ENCODE measurements around the gene ATCAY.

The ATCAY gene, protein sequence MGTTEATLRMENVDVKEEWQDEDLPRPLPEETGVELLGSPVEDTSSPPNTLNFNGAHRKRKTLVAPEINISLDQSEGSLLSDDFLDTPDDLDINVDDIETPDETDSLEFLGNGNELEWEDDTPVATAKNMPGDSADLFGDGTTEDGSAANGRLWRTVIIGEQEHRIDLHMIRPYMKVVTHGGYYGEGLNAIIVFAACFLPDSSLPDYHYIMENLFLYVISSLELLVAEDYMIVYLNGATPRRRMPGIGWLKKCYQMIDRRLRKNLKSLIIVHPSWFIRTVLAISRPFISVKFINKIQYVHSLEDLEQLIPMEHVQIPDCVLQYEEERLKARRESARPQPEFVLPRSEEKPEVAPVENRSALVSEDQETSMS

DNA sequence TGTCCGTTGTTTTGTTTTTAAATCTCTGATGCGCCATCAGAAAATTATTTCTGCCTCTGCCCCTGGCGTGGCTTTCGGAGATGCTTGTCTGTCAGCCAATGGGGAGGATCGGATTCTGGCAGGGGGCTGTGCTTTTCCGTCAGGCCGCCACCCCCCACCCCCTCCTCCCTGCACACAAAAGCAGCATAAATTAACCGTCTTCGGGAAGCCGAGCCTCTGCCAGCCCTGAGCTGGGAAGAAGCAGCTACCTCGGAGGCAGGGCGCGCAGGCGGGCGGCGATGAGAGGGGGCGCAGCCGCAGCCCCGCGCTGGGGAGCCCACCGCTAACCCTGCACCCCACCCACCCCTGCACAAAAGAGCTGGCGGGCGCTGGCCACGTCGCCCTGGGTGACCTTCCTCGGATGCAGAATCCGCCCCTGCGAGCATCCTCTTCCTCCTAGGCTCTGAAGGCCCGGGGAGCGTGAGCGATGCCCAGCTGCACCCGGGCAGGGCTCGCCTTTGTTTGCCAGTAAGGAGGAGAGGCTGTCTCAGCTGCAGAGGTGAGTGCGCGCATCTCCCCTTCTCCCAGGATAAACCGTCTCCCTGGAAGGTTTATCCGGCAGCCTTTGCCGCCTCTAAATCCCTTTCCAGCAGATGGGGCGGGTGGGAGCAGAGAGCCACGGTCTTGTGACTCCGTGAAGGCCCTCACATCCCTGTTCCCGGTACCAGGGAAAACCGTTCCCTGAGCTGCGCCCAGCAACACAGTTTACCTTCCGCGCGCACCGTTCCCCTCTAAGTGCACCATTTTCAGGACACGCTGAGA is at the start of gene ATCAY:
Gene ATCAY, plus strand, starts transcription at position 215 of the 801 bp plus-strand sequence. CDS start 5,083 bp downstream, outside the sequence.
- Mint-ChIP-seq H3K9me3 (no peaks in the 10 kb centered on the region), H3K4me3 (no peak within 1 kb of the TSS), H3K27me3 (peaks cover 64% of the 10 kb centered on the region), H3K4me1 (peaks cover 3% of the 10 kb centered on the region), H3K36me3 (no peaks in the 10 kb centered on the region), H3K27ac (no peak within 1 kb of the TSS)
- CTCF ChIA-PET = no interaction called here
- no peak for DNase-seq

DNA sequence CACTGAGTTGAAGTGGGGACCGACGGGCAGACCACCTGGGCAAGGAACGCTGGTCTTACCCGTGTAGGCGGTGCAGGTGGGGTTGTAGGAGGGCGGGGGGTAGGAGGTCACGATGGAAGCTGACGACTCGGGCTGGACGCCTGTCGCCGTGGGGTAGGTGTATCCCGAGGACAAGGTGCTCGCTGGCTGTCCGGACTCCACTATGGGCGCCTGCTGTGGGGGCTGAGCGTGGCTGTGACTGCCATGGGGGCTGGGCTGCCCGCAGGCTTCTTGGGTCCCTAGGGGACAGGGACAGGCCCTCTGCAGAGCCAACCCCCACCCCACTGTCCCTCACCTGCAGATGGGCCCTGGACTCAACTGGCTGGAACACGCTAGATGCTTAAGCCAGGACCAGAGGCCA is 48.9 kb upstream of the ATCAY start:
- no peak overlapping the region for H3K27ac Mint-ChIP-seq
- CTCF ChIA-PET = no interaction called here

DNA sequence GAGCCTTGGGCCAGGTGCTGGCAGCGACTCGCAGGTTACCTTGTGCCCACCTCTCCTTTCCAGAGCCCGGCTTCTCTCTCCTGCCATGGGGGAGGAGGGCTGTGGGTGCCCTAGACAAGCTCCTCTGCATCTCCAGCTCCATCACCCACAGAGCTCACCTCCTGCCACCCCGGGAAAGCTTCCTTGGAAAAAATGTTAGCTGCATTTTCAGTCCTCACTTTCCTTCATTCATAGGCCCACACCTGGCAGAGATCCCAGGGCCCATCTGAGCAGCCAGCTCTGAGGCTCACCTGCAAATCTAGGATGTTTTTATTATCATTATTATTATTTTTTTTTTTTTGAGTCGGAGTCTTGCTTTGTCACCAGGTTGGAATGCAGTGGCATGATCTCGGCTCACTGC is 48.5 kb upstream of the ATCAY start:
- Mint-ChIP-seq H3K4me3 (no peak overlapping the region), H3K36me3 (no peaks in the 10 kb centered on the region), H3K27me3 (peaks cover 8% of the 10 kb centered on the region), H3K9me3 (peaks cover 2% of the 10 kb centered on the region), H3K27ac (no peak overlapping the region), H3K4me1 (peaks cover under 1% of the 10 kb centered on the region)
- no peak for DNase-seq
- CTCF ChIA-PET = interaction anchor here (0.8 kb wide), 1 partner anchor 10 kb away, joined by 3 read pairs; no protein-coding TSS in a partner anchor

More for the DNA sequence above, 48.9 kb upstream of the ATCAY start:
- Mint-ChIP-seq H3K9me3 (no peaks in the 10 kb centered on the region), H3K4me1 (no peaks in the 10 kb centered on the region), H3K27me3 (peaks cover 8% of the 10 kb centered on the region), H3K36me3 (no peaks in the 10 kb centered on the region), H3K4me3 (no peak overlapping the region)
- DNase-seq = no peak

DNA sequence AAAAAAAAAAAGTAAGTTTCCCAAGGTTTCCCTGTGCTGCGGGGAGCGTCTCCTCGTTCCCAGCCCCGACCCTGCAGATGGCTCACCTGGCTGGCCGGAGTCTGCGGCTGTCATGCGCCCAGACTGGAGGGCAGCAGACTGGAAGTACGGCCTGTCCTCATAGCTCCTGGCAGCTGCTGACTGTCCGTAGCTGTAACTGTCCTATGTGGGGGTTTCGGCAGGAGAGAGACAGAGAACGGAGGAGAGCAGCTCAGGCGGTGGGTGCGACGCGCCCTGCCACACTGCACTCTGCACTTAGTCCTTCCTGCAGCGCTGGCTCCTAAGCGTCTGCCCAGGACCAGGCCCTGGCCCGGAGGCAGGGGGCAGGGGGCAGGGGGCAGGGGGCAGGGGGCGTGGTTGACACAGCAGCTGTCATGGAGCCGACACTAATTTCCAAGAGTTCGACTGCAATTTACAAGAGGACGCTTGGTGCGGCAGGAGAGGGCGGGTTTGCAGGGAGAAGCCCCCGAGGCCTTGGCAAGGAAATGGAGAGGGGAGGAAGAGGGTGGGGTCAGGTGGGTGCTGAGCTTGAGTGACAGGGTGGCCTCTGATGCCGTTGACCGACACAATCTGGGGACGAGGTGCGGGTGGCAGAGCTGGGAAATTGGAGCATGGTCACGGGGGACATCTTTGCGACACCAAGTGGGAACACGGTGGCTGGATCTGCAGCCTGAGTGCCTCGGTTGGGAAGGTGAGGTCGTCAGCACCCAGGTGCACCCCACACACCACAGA is 46.7 kb upstream of the ATCAY start:
- no peak for DNase-seq
- Mint-ChIP-seq H3K27ac (no peak overlapping the region), H3K4me1 (peaks cover 2% of the 10 kb centered on the region), H3K27me3 (peaks cover 11% of the 10 kb centered on the region), H3K9me3 (peaks cover 14% of the 10 kb centered on the region), H3K4me3 (no peak overlapping the region), H3K36me3 (no peaks in the 10 kb centered on the region)
- CTCF ChIA-PET = no interaction called here

DNA sequence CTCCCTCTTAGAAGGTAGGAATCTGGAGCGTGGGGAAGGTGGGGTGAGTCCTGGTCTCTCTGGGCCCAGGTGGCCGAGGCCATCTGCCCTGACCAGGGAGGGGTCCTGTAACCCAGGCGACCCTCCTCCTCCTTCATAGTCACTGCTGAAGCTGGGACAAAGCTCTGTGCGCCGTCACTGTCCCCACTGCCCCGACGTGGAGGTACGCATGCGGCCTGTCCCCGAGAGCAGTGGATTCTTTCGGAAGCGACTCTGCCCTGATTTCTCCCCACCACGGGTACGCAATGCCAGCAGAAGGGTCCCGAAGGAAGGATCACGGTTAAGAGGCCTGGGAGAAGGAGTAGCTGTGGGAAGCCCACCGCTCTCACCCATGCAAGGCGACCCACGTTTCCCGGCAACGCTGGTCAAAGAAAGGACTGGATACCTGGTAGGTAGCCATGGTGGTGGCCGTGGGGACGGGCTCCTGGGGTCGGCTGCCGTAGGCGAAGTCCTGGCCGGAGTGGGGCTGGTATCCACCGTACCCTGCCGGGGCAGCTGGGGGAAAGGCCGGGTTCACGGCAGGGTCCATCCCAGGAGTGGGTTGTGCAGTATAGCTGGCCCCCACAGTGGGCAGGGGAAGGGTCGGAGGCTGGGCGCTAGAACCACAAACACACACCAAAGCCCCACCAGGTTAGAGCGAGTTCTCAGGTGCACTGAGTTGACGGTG is 46.0 kb upstream of the ATCAY start:
- Mint-ChIP-seq H3K27me3 (peaks cover 12% of the 10 kb centered on the region), H3K9me3 (peaks cover 14% of the 10 kb centered on the region), H3K27ac (no peak overlapping the region), H3K4me3 (no peak overlapping the region), H3K4me1 (peaks cover 2% of the 10 kb centered on the region), H3K36me3 (no peaks in the 10 kb centered on the region)
- CTCF ChIA-PET = interaction anchor here (0.6 kb wide), 1 partner anchor 106 kb away, joined by 3 read pairs; no protein-coding TSS in a partner anchor
- no peak for DNase-seq

DNA sequence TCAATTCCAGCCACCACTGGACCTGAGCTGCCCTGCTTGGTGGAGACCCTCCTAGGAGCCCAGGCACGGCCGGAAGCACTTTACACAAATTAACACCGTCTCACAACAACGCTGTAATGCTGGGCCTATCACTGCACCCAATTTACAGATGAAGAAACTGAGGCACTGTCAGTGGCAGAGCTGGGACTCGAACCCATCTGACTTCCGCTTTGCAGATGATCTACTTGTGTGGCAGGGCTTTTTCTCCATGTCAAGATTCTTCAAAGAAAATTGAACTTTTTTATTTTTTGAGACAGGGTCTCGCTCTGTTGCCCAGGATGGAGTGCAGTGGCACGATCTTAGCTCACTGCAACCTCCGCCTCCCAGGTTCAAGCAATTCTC is 45.4 kb upstream of the ATCAY start:
- Mint-ChIP-seq H3K9me3 (peaks cover 14% of the 10 kb centered on the region), H3K36me3 (no peaks in the 10 kb centered on the region), H3K4me1 (peaks cover 2% of the 10 kb centered on the region), H3K4me3 (no peak overlapping the region), H3K27me3 (peaks cover 12% of the 10 kb centered on the region), H3K27ac (no peak overlapping the region)
- no peak for DNase-seq
- CTCF ChIA-PET = interaction anchor here (0.6 to 0.9 kb wide), 2 partner anchors 13 to 106 kb away, joined by 3 to 4 read pairs; no protein-coding TSS in a partner anchor

DNA sequence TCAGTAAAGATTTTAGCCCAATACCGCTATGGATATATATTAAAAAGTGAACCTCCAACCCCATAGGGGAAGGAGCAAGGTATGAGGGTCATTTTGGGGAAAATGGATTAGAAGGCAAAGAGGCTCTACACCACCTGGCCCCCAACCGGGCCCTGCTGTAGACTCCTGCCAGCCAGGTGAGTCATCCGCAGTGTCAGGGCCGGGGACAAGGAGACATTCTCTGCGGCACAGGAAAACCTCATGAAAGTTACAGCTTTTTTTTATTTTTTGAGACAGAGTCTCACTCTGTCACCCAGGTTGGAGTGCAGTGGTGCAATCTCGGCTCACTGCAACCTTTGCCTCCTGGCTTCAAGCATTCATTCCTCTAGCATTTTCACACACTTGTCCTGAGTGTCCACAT is 43.6 kb upstream of the ATCAY start:
- peaks cover 2% of the 10 kb centered on the region for H3K4me1 Mint-ChIP-seq
- CTCF ChIA-PET = no interaction called here
- peaks cover 6% of the 10 kb centered on the region for H3K27me3 Mint-ChIP-seq
- no peaks in the 10 kb centered on the region for H3K36me3 Mint-ChIP-seq
- no peak for DNase-seq
- no peak overlapping the region for H3K4me3 Mint-ChIP-seq
- peaks cover 14% of the 10 kb centered on the region for H3K9me3 Mint-ChIP-seq
- H3K27ac Mint-ChIP-seq = no peak overlapping the region

DNA sequence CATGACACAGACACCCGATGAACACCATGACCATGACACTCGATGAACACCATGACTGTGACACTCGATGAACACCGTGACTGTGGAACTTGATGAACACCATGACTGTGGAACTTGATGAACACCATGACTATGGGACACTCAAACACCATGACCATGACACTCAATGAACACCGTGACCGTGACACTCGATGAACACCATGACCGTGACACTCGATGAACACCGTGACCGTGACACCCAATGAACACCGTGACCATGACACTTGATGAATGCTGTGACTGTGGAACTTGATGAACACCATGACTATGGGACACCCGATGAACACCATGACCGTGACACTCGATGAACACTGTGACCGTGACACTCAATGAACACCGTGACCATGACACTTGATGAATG is 43.2 kb upstream of the ATCAY start:
- DNase-seq = no peak
- Mint-ChIP-seq H3K9me3 (peaks cover 14% of the 10 kb centered on the region), H3K27ac (no peak overlapping the region), H3K4me1 (peaks cover 2% of the 10 kb centered on the region), H3K27me3 (peaks cover 5% of the 10 kb centered on the region), H3K36me3 (no peaks in the 10 kb centered on the region), H3K4me3 (no peak overlapping the region)
- CTCF ChIA-PET = no interaction called here

DNA sequence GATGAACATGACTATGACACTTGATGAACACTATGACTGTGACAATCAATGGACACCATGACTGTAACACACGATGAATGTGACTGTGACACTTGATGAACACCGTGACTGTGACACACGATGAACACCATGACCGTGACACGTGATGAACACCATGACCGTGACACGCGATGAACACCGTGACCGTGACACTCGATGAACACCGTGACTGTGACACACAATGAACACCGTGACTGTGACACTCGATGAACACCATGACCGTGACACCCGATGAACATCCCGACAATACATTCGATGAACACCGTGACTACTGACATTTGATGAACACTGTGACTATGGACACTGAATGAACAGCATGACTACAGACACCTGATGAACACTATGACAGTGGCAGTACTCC is 42.6 kb upstream of the ATCAY start:
- H3K27ac Mint-ChIP-seq = no peak overlapping the region
- no peaks in the 10 kb centered on the region for H3K36me3 Mint-ChIP-seq
- CTCF ChIA-PET = no interaction called here
- H3K4me1 Mint-ChIP-seq = peaks cover 2% of the 10 kb centered on the region
- DNase-seq = no peak
- H3K4me3 Mint-ChIP-seq = no peak overlapping the region
- H3K9me3 Mint-ChIP-seq = peaks cover 14% of the 10 kb centered on the region
- peaks cover 5% of the 10 kb centered on the region for H3K27me3 Mint-ChIP-seq

DNA sequence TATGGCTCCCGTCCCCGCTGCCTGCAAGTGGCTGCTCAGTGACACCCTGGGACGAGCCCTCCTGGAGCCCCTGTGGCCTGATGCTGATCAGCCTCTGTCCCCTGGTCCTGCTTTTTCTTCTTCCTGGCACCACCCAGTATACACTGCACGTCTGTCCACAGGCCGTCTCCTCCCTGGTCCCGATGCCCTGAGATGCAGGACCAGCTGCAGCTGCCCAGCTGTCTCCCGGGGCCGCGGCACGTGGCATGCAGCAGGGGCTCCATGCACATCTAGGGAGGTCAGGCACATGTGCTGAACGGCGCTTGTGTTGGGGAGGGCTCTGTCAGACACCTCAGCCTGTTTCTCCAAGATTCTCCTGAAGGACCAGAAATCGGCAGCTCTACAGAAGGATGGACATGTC is 41.8 kb upstream of the ATCAY start:
- peaks cover 2% of the 10 kb centered on the region for H3K4me1 Mint-ChIP-seq
- no peaks in the 10 kb centered on the region for H3K36me3 Mint-ChIP-seq
- CTCF ChIA-PET = no interaction called here
- no peak for DNase-seq
- no peak overlapping the region for H3K4me3 Mint-ChIP-seq
- H3K27me3 Mint-ChIP-seq = peaks cover 5% of the 10 kb centered on the region
- no peak overlapping the region for H3K27ac Mint-ChIP-seq
- peaks cover 14% of the 10 kb centered on the region for H3K9me3 Mint-ChIP-seq

DNA sequence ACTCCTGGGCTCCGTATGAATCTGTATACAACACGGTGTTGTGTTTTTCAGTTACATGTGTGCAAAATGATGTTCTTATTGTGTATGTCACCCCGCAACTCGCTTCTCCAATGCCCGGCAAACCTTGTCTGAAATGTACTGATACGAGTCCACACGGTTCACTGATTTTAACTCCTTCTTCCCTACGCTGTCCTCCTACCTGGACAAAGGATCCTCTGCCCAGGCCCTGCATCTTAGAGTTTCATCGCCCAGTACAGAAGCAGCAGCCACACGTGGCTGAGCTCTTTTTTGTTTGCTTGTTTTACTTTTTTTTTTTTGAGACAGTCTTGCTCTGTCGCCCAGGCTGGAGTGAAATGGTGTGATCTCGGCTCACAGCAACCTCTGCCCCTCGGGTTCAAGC is 40.5 kb upstream of the ATCAY start:
- H3K4me1 Mint-ChIP-seq = peaks cover 2% of the 10 kb centered on the region
- DNase-seq = no peak
- H3K36me3 Mint-ChIP-seq = no peaks in the 10 kb centered on the region
- peaks cover 14% of the 10 kb centered on the region for H3K9me3 Mint-ChIP-seq
- CTCF ChIA-PET = interaction anchor here (1.5 kb wide), 1 partner anchor 9 kb away, joined by 5 read pairs; no protein-coding TSS in a partner anchor
- no peak overlapping the region for H3K27ac Mint-ChIP-seq
- peaks cover 5% of the 10 kb centered on the region for H3K27me3 Mint-ChIP-seq
- H3K4me3 Mint-ChIP-seq = no peak overlapping the region

DNA sequence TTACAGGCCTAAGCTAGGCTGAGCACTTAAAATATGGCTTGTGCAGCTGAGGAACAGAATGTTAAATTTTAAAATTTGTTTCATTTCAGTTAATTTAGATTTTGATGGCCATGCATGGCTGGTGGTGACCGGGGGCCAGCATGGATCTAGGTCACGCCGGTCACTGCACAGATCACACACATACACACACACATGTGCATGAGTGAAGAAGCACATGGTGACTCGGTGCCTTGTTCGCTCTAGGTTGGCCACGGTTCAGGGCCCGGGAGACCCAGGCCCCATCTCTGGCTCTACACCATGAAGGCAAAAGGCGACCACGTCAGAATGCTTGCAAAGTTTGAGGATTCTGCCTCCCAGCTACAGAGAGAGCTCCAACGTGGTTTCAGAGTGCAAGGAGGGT is 39.7 kb upstream of the ATCAY start:
- DNase-seq = no peak
- peaks cover 5% of the 10 kb centered on the region for H3K27me3 Mint-ChIP-seq
- CTCF ChIA-PET = interaction anchor here (1.4 to 1.5 kb wide), 2 partner anchors 8 to 10 kb away, joined by 3 to 5 read pairs; no protein-coding TSS in a partner anchor
- H3K36me3 Mint-ChIP-seq = no peaks in the 10 kb centered on the region
- peaks cover 14% of the 10 kb centered on the region for H3K9me3 Mint-ChIP-seq
- H3K4me3 Mint-ChIP-seq = no peak overlapping the region
- H3K27ac Mint-ChIP-seq = no peak overlapping the region
- peaks cover 2% of the 10 kb centered on the region for H3K4me1 Mint-ChIP-seq

DNA sequence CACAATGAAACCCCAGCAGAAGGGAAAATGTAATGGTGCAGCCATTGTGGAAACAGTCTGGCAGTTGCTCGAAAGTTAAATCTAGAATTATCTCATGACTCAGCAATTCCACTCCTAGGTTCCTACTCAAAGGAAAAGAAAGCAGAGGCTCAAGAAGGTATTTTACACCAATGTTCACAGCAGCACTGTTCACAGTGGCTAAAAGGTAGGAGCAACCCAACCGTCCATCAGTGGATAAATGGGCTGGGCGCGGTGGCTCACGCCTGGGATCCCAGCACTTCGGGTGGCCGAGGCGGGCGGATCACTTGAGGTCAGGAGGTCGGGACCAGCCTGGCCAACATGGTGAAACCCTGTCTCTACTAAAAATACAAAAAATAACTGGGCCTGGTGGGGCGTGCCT is 37.5 kb upstream of the ATCAY start:
- Mint-ChIP-seq H3K27ac (no peak overlapping the region), H3K4me1 (no peaks in the 10 kb centered on the region), H3K36me3 (no peaks in the 10 kb centered on the region), H3K9me3 (peaks cover 3% of the 10 kb centered on the region), H3K27me3 (peaks cover 5% of the 10 kb centered on the region), H3K4me3 (no peak overlapping the region)
- CTCF ChIA-PET = no interaction called here
- DNase-seq = no peak

DNA sequence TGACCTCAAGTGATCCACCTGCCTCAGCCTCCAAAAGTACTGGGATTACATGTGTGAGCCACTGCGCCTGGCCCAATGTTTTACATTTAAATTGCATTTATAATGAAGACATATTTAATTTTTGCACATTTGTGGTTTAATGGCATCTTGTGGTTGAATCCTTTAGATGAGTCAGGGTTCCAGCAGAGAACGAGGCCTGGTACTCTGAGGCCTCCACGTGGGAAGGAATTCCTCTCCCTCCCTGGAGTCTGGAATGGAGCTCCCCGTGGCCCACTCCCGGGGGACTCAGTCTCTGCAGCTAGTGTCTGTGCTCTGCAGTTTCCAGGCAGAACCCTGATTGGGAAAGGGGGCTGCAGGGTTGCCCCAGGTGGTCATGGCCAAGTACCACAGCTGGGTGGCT is 35.9 kb upstream of the ATCAY start:
- Mint-ChIP-seq H3K27ac (no peak overlapping the region), H3K27me3 (no peaks in the 10 kb centered on the region), H3K4me1 (no peaks in the 10 kb centered on the region), H3K36me3 (no peaks in the 10 kb centered on the region), H3K4me3 (no peak overlapping the region), H3K9me3 (no peaks in the 10 kb centered on the region)
- CTCF ChIA-PET = no interaction called here
- no peak for DNase-seq
